DND-41 (cell line): ENCODE data around the gene MRPS33.

Experiments used
- CTCF ChIP-seq: IDR thresholded peaks from 2 replicates; pipeline ENCODE4 v1.5.1; 2012; ENCODE audit warnings: borderline replicate concordance, low read length, moderate library complexity, mild to moderate bottlenecking; ENCODE audit not compliant: poor library complexity, severe bottlenecking; ENCODE audit errors: extremely low read depth
- EZH2 ChIP-seq: IDR thresholded peaks from 3 replicates; pipeline ENCODE4 v1.6.1; 2012; ENCODE audit warnings: borderline replicate concordance, low read depth, mild to moderate bottlenecking, moderate library complexity, low read length, inconsistent platforms; ENCODE audit not compliant: severe bottlenecking

DNA sequence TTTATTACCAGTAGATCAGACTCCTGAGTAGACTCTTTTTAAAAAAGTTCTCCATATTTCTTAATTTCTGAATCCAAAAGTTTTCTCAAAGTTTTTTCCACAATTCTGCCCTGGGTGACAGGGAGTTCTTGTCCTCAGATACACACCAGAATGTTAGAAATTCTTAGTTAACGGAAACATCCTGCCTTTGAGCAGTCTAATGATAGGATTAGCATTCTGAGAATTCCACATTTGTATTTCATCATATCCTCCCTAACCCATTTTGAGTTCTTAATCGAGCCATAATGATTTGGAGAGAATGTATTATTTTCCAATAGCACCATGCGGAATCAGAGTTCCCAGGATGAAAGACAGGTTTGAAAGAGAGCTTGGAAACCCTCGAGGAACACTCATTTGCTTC is 28.9 kb upstream of the MRPS33 start:
- TF ChIP-seq CTCF (no peak), EZH2 (no peak)
